Vagina (tissue), 2 donors: ENCODE data around the gene IFT27.

Source experiments
- CTCF ChIP-seq, 3 experiments: fragments of 450-650 bp in 2 of 3; fragments of 200-600 bp in 1 of 3; sonication (generic) in 1 of 3; IDR thresholded peaks; one replicate each; pipeline ENCODE4 v1.5.1; 2017 to 2019; ENCODE audit warnings: antibody characterized with exemption in 3 of 3, mild to moderate bottlenecking in 2 of 3, moderate library complexity in 2 of 3
- POLR2AphosphoS5 ChIP-seq, 2 donors: sonication (generic); formaldehyde crosslinking; IDR thresholded peaks; one replicate each; pipeline ENCODE4 v1.9.0; 2017; ENCODE audit warnings: antibody characterized with exemption in 2 of 2, mild to moderate bottlenecking in 2 of 2, low read depth in 1 of 2; ENCODE audit not compliant: insufficient read depth in 1 of 2

- no peak for TF ChIP-seq CTCF (IDR thresholded peaks at IDR 0.05)
- TF ChIP-seq POLR2AphosphoS5 (IDR thresholded peaks at IDR 0.05; ENCODE audit: insufficient read depth in 1 of 2, low read depth in 1 of 2) = no peak
Observed at GRCh38 chr22:36740716-36741115, 35.2 kb downstream of the IFT27 start.
